GM12878 (cell line): ENCODE data around the gene A3GALT2.

Source experiments
- ATF3 ChIP-seq: IDR thresholded peaks from 2 replicates; pipeline ENCODE4 v1.6.1; 2011; ENCODE audit warnings: low read depth, mild to moderate bottlenecking, low read length, moderate library complexity, borderline replicate concordance; ENCODE audit errors: extremely low read depth
- E2F8 ChIP-seq: fragments of 450-650 bp; IDR thresholded peaks from 2 replicates; pipeline ENCODE4 v1.6.1; 2018; ENCODE audit warnings: mild to moderate bottlenecking, low read depth, moderate library complexity; ENCODE audit not compliant: partially characterized antibody
- EZH2 ChIP-seq: IDR thresholded peaks from 2 replicates; pipeline ENCODE4 v1.6.1; 2012; ENCODE audit warnings: low read depth, mild to moderate bottlenecking, control low read depth, inconsistent platforms, low read length, borderline replicate concordance; ENCODE audit not compliant: control insufficient read depth

- no peak for TF ChIP-seq ATF3
- TF ChIP-seq EZH2, result no peak
- TF ChIP-seq E2F8, result no peak
Observed at GRCh38 chr1:33332881-33333280, 12.0 kb upstream of the A3GALT2 start.
